PC-3 (cell line): ENCODE measurements around the gene RPS23. TPM values are rescaled to one million over a fixed set of nuclear protein-coding genes. Genes with fewer than 3 reads are reported as not detected.

ENCODE experiments used
- ATAC-seq: fragments of 200-7000 bp; cut with Tn5 transposase; 2 replicates; pipeline ENCODE4 v1.9.1; 2020; ENCODE audit warnings: mild to moderate bottlenecking, moderate library complexity
- BruUV-seq: library from RNA; stranded (reverse); fragments of 400-500 nt; replicated peaks from 2 replicates; lab custom pipeline; 2021; lab: Mats Ljungman, UMichigan
- CTCF ChIA-PET: fragments of 300-600 bp; sonication (Branson Sonifier 250); formaldehyde crosslinking; loops from one replicate; lab custom pipeline; 2022; ENCODE audit warnings: antibody characterized with exemption; lab: Charles Lee
- POLR2A ChIA-PET: fragments of 300-600 bp; sonication (Branson Sonifier 250); formaldehyde crosslinking; loops from one replicate; lab custom pipeline; 2022; ENCODE audit warnings: antibody characterized with exemption; ENCODE audit not compliant: unreplicated experiment; lab: Charles Lee
- DNase-seq: peaks from one replicate; pipeline ENCODE4 v3.0.0-alpha.2; 2015
- H2AFZ ChIP-seq: fragments of 300-600 bp; sonication (generic); 2 replicates; pipeline ENCODE4 v1.6.0; 2016; ENCODE audit warnings: antibody characterized with exemption, low read length
- H3F3A ChIP-seq: fragments of 300-600 bp; sonication (generic); one replicate; pipeline ENCODE4 v1.6.0; 2017; ENCODE audit warnings: antibody characterized with exemption, low read length, control low read depth, mild to moderate bottlenecking; ENCODE audit not compliant: unreplicated experiment
- H3K27ac ChIP-seq: fragments of 300-600 bp; sonication (generic); 2 replicates; pipeline ENCODE4 v1.5.1; 2016; ENCODE audit warnings: mild to moderate bottlenecking, low read length
- H3K27me3 ChIP-seq: fragments of 300-600 bp; sonication (generic); 2 replicates; pipeline ENCODE4 v1.6.1; 2016; ENCODE audit warnings: low read length, mixed read lengths
- H3K36me3 ChIP-seq: fragments of 300-600 bp; sonication (generic); 2 replicates; pipeline ENCODE4 v1.6.1; 2016; ENCODE audit warnings: low read depth, mixed run types, low read length, mixed read lengths
- H3K4me1 ChIP-seq: fragments of 300-600 bp; sonication (generic); 2 replicates; pipeline ENCODE4 v1.5.1; 2016; ENCODE audit warnings: low read length; ENCODE audit not compliant: insufficient read depth
- H3K4me2 ChIP-seq: fragments of 300-600 bp; sonication (generic); 2 replicates; pipeline ENCODE4 v1.6.0; 2016; ENCODE audit warnings: low read length
- H3K4me3 ChIP-seq: fragments of 300-600 bp; sonication (generic); 2 replicates; pipeline ENCODE4 v1.5.1; 2016; ENCODE audit warnings: mild to moderate bottlenecking, low read length, mixed read lengths
- H3K79me2 ChIP-seq: fragments of 300-600 bp; sonication (generic); 2 replicates; pipeline ENCODE4 v1.6.1; 2017; ENCODE audit warnings: low read length, mixed read lengths
- H3K9ac ChIP-seq: fragments of 300-600 bp; sonication (generic); 2 replicates; pipeline ENCODE4 v1.6.0; 2016; ENCODE audit warnings: mild to moderate bottlenecking, low read length
- H3K9me2 ChIP-seq: fragments of 300-600 bp; sonication (generic); replicated peaks from 2 replicates; pipeline ENCODE4 v1.6.1; 2016; ENCODE audit warnings: mixed run types, low read length, mixed read lengths
- H3K9me3 ChIP-seq: fragments of 300-600 bp; sonication (generic); 2 replicates; pipeline ENCODE4 v1.6.1; 2016; ENCODE audit warnings: low read length, mixed read lengths
- H4K20me1 ChIP-seq: fragments of 300-600 bp; sonication (generic); 2 replicates; pipeline ENCODE4 v1.6.1; 2016; ENCODE audit warnings: low read length, mixed read lengths
- CTCF ChIP-seq: fragments of 300-600 bp; sonication (generic); conservative IDR thresholded peaks from 2 replicates; pipeline ENCODE4 v1.5.1; 2017; ENCODE audit warnings: antibody characterized with exemption, low read depth, mild to moderate bottlenecking, low read length
- EZH2 ChIP-seq: fragments of 300-600 bp; sonication (generic); IDR thresholded peaks from one replicate; pipeline ENCODE4 v1.6.1; 2017; ENCODE audit warnings: antibody characterized with exemption, mild to moderate bottlenecking, low read length; ENCODE audit not compliant: unreplicated experiment
- EZH2phosphoT487 ChIP-seq: fragments of 300-600 bp; sonication (generic); IDR thresholded peaks from 2 replicates; pipeline ENCODE4 v1.6.1; 2018; ENCODE audit warnings: mild to moderate bottlenecking, antibody characterized with exemption, low read length, borderline replicate concordance
- intact Hi-C: fragments of 100-400 bp; cut with micrococcal nuclease; formaldehyde crosslinking; loops from 2 replicates; pipeline ENCODE4 v1.9.0; 2023
- total RNA-seq: library from RNA; depleted of rRNA; stranded (reverse); fragments of >200 nt; gene quantifications from 2 replicates; pipeline ENCODE4 v1.2.3, GENCODE V29; 2014

RPS23 gene
- total RNA-seq, 1 experiment from 2014 or later = 2,407 TPM

GRCh38 chr5:82295144-82295543, 17.0 kb upstream of the RPS23 start:
- Histone ChIP-seq H3K9me2 (no peaks in the 10 kb centered on the region), H3K27me3 (no peaks in the 10 kb centered on the region), H4K20me1 (no peaks in the 10 kb centered on the region), H3K4me3 (no peak overlapping the region), H3K4me1 (peaks cover 5% of the 10 kb centered on the region; the same call in 1 of the 2 replicates), H3K79me2 (no peaks in the 10 kb centered on the region), H3K36me3 (no peaks in the 10 kb centered on the region), H3K9ac (no peak overlapping the region), H3K27ac (no peak overlapping the region), H3K9me3 (no peaks in the 10 kb centered on the region), H3K4me2 (no peak overlapping the region), H3F3A (no peaks in the 10 kb centered on the region), H2AFZ (no peak overlapping the region)
- ATAC-seq (no peak), DNase-seq (no peak)
- POLR2A ChIA-PET = no interaction called here
- TF ChIP-seq EZH2 = no peak
- no peak for TF ChIP-seq EZH2phosphoT487
- no peak for TF ChIP-seq CTCF
- BruUV-seq = no TSS peak
- CTCF ChIA-PET = no interaction called here
- intact Hi-C loops = no loop called here

GRCh38 chr5:82291420-82291819, 13.3 kb upstream of the RPS23 start:
- BruUV-seq = no TSS peak
- Histone ChIP-seq H3K4me3 (no peak overlapping the region), H4K20me1 (no peaks in the 10 kb centered on the region), H3K9me2 (no peaks in the 10 kb centered on the region), H3K79me2 (no peaks in the 10 kb centered on the region), H3K4me1 (no peaks in the 10 kb centered on the region), H3K9ac (no peak overlapping the region), H3K27ac (no peak overlapping the region), H2AFZ (no peak overlapping the region), H3K4me2 (no peak overlapping the region), H3K9me3 (no peaks in the 10 kb centered on the region), H3K27me3 (no peaks in the 10 kb centered on the region), H3K36me3 (no peaks in the 10 kb centered on the region), H3F3A (no peaks in the 10 kb centered on the region)
- intact Hi-C loops = no loop called here
- POLR2A ChIA-PET = interaction anchor here (0.5 kb wide), 1 partner anchor 13 kb away, joined by 3 read pairs; no protein-coding TSS in a partner anchor
- CTCF ChIA-PET = interaction anchor here (0.6 kb wide), 1 partner anchor 490 kb away, joined by 4 read pairs; no protein-coding TSS in a partner anchor
- no peak for DNase-seq
- TF ChIP-seq CTCF (no peak), EZH2phosphoT487 (no peak), EZH2 (no peak)
- no peak for ATAC-seq

GRCh38 chr5:82290908-82291307, 12.8 kb upstream of the RPS23 start:
- no peaks in the 10 kb centered on the region for H3K79me2 ChIP-seq
- intact Hi-C loops = no loop called here
- BruUV-seq = no TSS peak
- H3K9me3 ChIP-seq = no peaks in the 10 kb centered on the region
- TF ChIP-seq CTCF (no peak), EZH2phosphoT487 (no peak), EZH2 (no peak)
- no peaks in the 10 kb centered on the region for H3K9me2 ChIP-seq
- CTCF ChIA-PET = no interaction called here
- H3F3A ChIP-seq = no peaks in the 10 kb centered on the region
- H3K36me3 ChIP-seq = no peaks in the 10 kb centered on the region
- no peaks in the 10 kb centered on the region for H3K27me3 ChIP-seq
- ATAC-seq (no peak), DNase-seq (no peak)
- no peaks in the 10 kb centered on the region for H4K20me1 ChIP-seq
- no peaks in the 10 kb centered on the region for H3K4me1 ChIP-seq
- H3K27ac ChIP-seq = no peak overlapping the region
- H2AFZ ChIP-seq = no peak overlapping the region
- no peak overlapping the region for H3K4me2 ChIP-seq
- POLR2A ChIA-PET = no interaction called here
- no peak overlapping the region for H3K4me3 ChIP-seq
- no peak overlapping the region for H3K9ac ChIP-seq
